Trophoblast cell (in vitro differentiated cells and primary cell): ENCODE results near the gene AGAP1.

Source experiments
- DNase-seq, 2 donors: peaks; one replicate each; pipeline ENCODE4 v3.0.0-alpha.2; 2016
- H2AFZ ChIP-seq: 2 replicates; pipeline ENCODE4 v1.6.1; 2013; ENCODE audit warnings: low read length, moderate library complexity, mild to moderate bottlenecking; ENCODE audit not compliant: insufficient read depth, poor library complexity
- H2AK5ac ChIP-seq: 2 replicates; pipeline ENCODE4 v1.6.1; 2013; ENCODE audit warnings: mild to moderate bottlenecking, low read length
- H2BK120ac ChIP-seq: 2 replicates; pipeline ENCODE4 v1.6.1; 2013; ENCODE audit warnings: low read length, mild to moderate bottlenecking, moderate library complexity; ENCODE audit not compliant: insufficient read depth, poor library complexity
- H2BK12ac ChIP-seq: 2 replicates; pipeline ENCODE4 v1.6.1; 2013; ENCODE audit warnings: mild to moderate bottlenecking, low read length, moderate library complexity
- H2BK5ac ChIP-seq: 2 replicates; pipeline ENCODE4 v1.6.1; 2013; ENCODE audit warnings: low read length, low read depth, moderate library complexity, mild to moderate bottlenecking; ENCODE audit not compliant: poor library complexity
- H3K14ac ChIP-seq: 2 replicates; pipeline ENCODE4 v1.6.1; 2013; ENCODE audit warnings: mild to moderate bottlenecking, low read length
- H3K18ac ChIP-seq: 2 replicates; pipeline ENCODE4 v1.6.1; 2013; ENCODE audit warnings: mild to moderate bottlenecking, low read length
- H3K23ac ChIP-seq: 2 replicates; pipeline ENCODE4 v1.6.1; 2013; ENCODE audit warnings: low read length
- H3K27ac ChIP-seq: 2 replicates; pipeline ENCODE4 v1.5.1; 2013; ENCODE audit warnings: low read depth, mild to moderate bottlenecking, inconsistent platforms, low read length, moderate library complexity
- H3K27me3 ChIP-seq: 2 replicates; pipeline ENCODE4 v1.6.1; 2013; ENCODE audit warnings: inconsistent platforms, mild to moderate bottlenecking, low read length, moderate library complexity; ENCODE audit not compliant: insufficient read depth
- H3K36me3 ChIP-seq, 2 experiments: 1 replicate in 1 of 2; 2 replicates in 1 of 2; pipeline ENCODE4 v1.6.1; 2013; ENCODE audit warnings: low read length in 2 of 2, mild to moderate bottlenecking in 2 of 2, moderate library complexity in 1 of 2; ENCODE audit not compliant: insufficient read depth in 2 of 2, control insufficient read depth in 1 of 2
- H3K4ac ChIP-seq: 2 replicates; pipeline ENCODE4 v1.6.1; 2013; ENCODE audit warnings: low read depth, mild to moderate bottlenecking, low read length, moderate library complexity
- H3K4me1 ChIP-seq, 2 experiments: 1 replicate in 1 of 2; 2 replicates in 1 of 2; pipeline ENCODE4 v1.6.1; 2013; ENCODE audit warnings: low read length in 2 of 2, mild to moderate bottlenecking in 2 of 2, moderate library complexity in 1 of 2; ENCODE audit not compliant: insufficient read depth in 2 of 2, control insufficient read depth in 1 of 2
- H3K4me2 ChIP-seq: 2 replicates; pipeline ENCODE4 v1.6.1; 2013; ENCODE audit warnings: inconsistent platforms, mild to moderate bottlenecking, low read length, moderate library complexity
- H3K4me3 ChIP-seq: 2 replicates; pipeline ENCODE4 v1.5.1; 2013; ENCODE audit warnings: mild to moderate bottlenecking, low read depth, low read length, inconsistent platforms
- H3K79me1 ChIP-seq: one replicate; pipeline ENCODE4 v1.6.1; 2013; ENCODE audit warnings: low read length
- H3K79me2 ChIP-seq: 2 replicates; pipeline ENCODE4 v1.6.1; 2013; ENCODE audit warnings: low read length, mild to moderate bottlenecking; ENCODE audit not compliant: control insufficient read depth, insufficient read depth, poor library complexity
- H3K9ac ChIP-seq: 2 replicates; pipeline ENCODE4 v1.6.1; 2013; ENCODE audit warnings: mild to moderate bottlenecking, low read length
- H3K9me3 ChIP-seq: 2 replicates; pipeline ENCODE4 v1.6.1; 2013; ENCODE audit warnings: low read depth, mild to moderate bottlenecking, control low read depth, inconsistent platforms, low read length; ENCODE audit not compliant: insufficient read depth
- H4K12ac ChIP-seq: 2 replicates; pipeline ENCODE4 v1.6.1; 2013; ENCODE audit warnings: low read depth, mild to moderate bottlenecking, low read length, moderate library complexity
- H4K8ac ChIP-seq: 2 replicates; pipeline ENCODE4 v1.6.1; 2013; ENCODE audit warnings: low read depth, mild to moderate bottlenecking, low read length, moderate library complexity
- H4K91ac ChIP-seq: one replicate; pipeline ENCODE4 v1.6.1; 2013; ENCODE audit warnings: low read depth, mild to moderate bottlenecking, low read length, moderate library complexity
- WGBS: extraction: QIAGEN DNeasy Blood & Tissue Kit; methylation state at CpG from one replicate; pipeline ENCODE4 v1.1.7; 2013; ENCODE audit warnings: missing lambda C conversion rate; ENCODE audit not compliant: insufficient read length, insufficient coverage; ENCODE audit errors: extremely low coverage; 5-methylcytosine and 5-hydroxymethylcytosine counted together

Gene AGAP1

GRCh38 chr2:235866373-235866772 is 372.5 kb downstream of the AGAP1 start:
- no peak overlapping the region for H4K91ac ChIP-seq
- no peak overlapping the region for H3K14ac ChIP-seq
- no peak overlapping the region for H2AFZ ChIP-seq
- H3K4me3 ChIP-seq: no peak overlapping the region
- no peak overlapping the region for H3K4ac ChIP-seq
- no peaks in the 10 kb centered on the region for H3K79me1 ChIP-seq
- H3K27ac ChIP-seq: no peak overlapping the region
- H3K4me1 ChIP-seq: peaks cover 0 to 2% of the 10 kb centered on the region in 2 experiments
- no peaks in the 10 kb centered on the region for H3K27me3 ChIP-seq
- no peak overlapping the region for H3K18ac ChIP-seq
- H2BK5ac ChIP-seq: no peak overlapping the region
- H4K8ac ChIP-seq: no peak overlapping the region
- no CpG with 5 or more reads among the region's 4 CpGs for WGBS
- H2BK120ac ChIP-seq: no peak overlapping the region
- no peak for DNase-seq
- no peak overlapping the region for H4K12ac ChIP-seq
- no peak overlapping the region for H3K23ac ChIP-seq
- H3K9ac ChIP-seq: no peak overlapping the region
- no peak overlapping the region for H3K4me2 ChIP-seq
- H3K79me2 ChIP-seq: no peaks in the 10 kb centered on the region
- H3K9me3 ChIP-seq: peaks cover 3% of the 10 kb centered on the region
- H2BK12ac ChIP-seq: no peak overlapping the region
- no peaks in the 10 kb centered on the region for H3K36me3 ChIP-seq
- no peak overlapping the region for H2AK5ac ChIP-seq

- H3K4me3 ChIP-seq: no peak overlapping the region
- H3K4me2 ChIP-seq: no peak overlapping the region
- H4K8ac ChIP-seq: no peak overlapping the region
- no peaks in the 10 kb centered on the region for H3K79me1 ChIP-seq
- no peak overlapping the region for H2AK5ac ChIP-seq
- no peak overlapping the region for H3K14ac ChIP-seq
- H3K36me3 ChIP-seq: no peaks in the 10 kb centered on the region
- H4K91ac ChIP-seq: no peak overlapping the region
- H2BK5ac ChIP-seq: no peak overlapping the region
- H3K27ac ChIP-seq: no peak overlapping the region
- H3K27me3 ChIP-seq: no peaks in the 10 kb centered on the region
- H3K9ac ChIP-seq: no peak overlapping the region
- no peak overlapping the region for H2AFZ ChIP-seq
- H2BK12ac ChIP-seq: no peak overlapping the region
- peak; percentile 72 to 82 for DNase-seq
- H3K23ac ChIP-seq: no peak overlapping the region
- peaks cover 3% of the 10 kb centered on the region for H3K9me3 ChIP-seq
- H2BK120ac ChIP-seq: no peak overlapping the region
- peaks cover 0 to 2% of the 10 kb centered on the region in 2 experiments for H3K4me1 ChIP-seq
- no peak overlapping the region for H3K4ac ChIP-seq
- no peak overlapping the region for H3K18ac ChIP-seq
- H4K12ac ChIP-seq: no peak overlapping the region
- H3K79me2 ChIP-seq: no peaks in the 10 kb centered on the region
- WGBS: no CpG with 5 or more reads among the region's 16 CpGs
These were observed 374.4 kb downstream of the AGAP1 start for GRCh38 chr2:235868224-235868623.

DNA sequence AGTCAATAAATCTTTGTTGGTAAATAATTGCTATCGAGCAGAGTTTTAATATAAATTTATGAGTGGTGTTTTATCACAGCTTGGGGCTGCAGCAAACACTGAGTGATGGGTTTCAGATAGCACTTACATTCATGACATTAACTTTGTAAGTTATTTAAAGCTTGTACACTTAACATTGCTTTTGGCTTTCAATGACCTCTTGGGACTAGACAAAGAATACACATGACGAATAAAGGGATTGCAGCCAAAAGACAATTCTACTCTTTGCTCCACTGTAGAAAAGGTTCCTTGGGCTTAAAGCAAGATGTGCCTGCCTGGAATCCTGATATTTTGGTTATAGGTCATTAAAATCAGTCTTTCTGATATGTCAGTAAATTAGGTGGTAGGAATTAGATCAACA is 374.8 kb downstream of the AGAP1 start:
- Histone ChIP-seq H2AK5ac (no peak overlapping the region), H3K4me3 (no peak overlapping the region), H3K9ac (no peak overlapping the region), H2BK5ac (no peak overlapping the region), H3K4me2 (no peak overlapping the region), H3K4me1 (peaks cover 0 to 2% of the 10 kb centered on the region in 2 experiments), H3K23ac (no peak overlapping the region), H4K91ac (no peak overlapping the region), H3K27ac (no peak overlapping the region), H3K79me2 (no peaks in the 10 kb centered on the region), H3K18ac (no peak overlapping the region), H4K8ac (no peak overlapping the region), H3K4ac (no peak overlapping the region), H3K14ac (no peak overlapping the region), H3K27me3 (no peaks in the 10 kb centered on the region), H2AFZ (no peak overlapping the region), H2BK12ac (no peak overlapping the region), H3K9me3 (peaks cover 3% of the 10 kb centered on the region), H2BK120ac (no peak overlapping the region), H4K12ac (no peak overlapping the region), H3K36me3 (no peaks in the 10 kb centered on the region), H3K79me1 (no peaks in the 10 kb centered on the region)
- WGBS: no CpG with 5 or more reads among the region's 2 CpGs
- no peak for DNase-seq

DNA sequence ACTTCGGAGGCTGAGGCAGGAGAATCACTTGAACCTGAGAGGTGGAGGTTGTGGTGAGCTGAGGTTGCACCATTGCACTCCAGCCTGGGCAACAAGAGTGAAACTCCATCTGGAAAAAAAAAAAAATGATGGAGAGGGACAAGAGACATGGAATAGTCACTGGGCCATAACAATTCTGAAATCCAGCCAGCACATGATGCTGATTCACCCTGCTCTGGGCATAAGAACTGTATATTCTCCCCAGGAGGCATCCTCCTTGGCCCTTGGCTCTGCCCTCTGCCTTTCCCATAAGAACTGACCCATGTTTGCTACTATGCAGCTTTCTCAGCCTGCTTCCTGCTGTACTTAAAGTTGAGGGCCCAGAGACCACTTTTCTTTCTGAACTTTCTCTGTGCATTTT is 376.7 kb downstream of the AGAP1 start:
- no CpG with 5 or more reads among the region's 1 CpG for WGBS

More for the DNA sequence above, 376.7 kb downstream of the AGAP1 start:
- DNase-seq: no peak
- Histone ChIP-seq H2BK5ac (no peak overlapping the region), H3K4me2 (no peak overlapping the region), H3K14ac (no peak overlapping the region), H3K4me1 (peaks cover 2% of the 10 kb centered on the region in 2 experiments), H3K9ac (no peak overlapping the region), H2BK12ac (no peak overlapping the region), H3K9me3 (peaks cover 5% of the 10 kb centered on the region), H3K36me3 (no peaks in the 10 kb centered on the region), H3K23ac (no peak overlapping the region), H2AFZ (no peak overlapping the region), H3K4ac (no peak overlapping the region), H4K12ac (no peak overlapping the region), H3K18ac (no peak overlapping the region), H4K91ac (no peak overlapping the region), H2BK120ac (no peak overlapping the region), H4K8ac (no peak overlapping the region), H2AK5ac (no peak overlapping the region), H3K27me3 (no peaks in the 10 kb centered on the region), H3K79me1 (no peaks in the 10 kb centered on the region), H3K79me2 (no peaks in the 10 kb centered on the region), H3K27ac (no peak overlapping the region), H3K4me3 (no peak overlapping the region)
